Cerebellar nuclear complex (tissue), 1 donor: Measurements from ENCODE around the gene HSPBP1.

Experiments
- DNase-seq, 2 experiments: peaks; one replicate each; lab custom pipeline; 2025; lab: John Stamatoyannopoulos, UW

Gene HSPBP1

GRCh38 chr19:55254625-55254977 lies 25.3 kb downstream of the HSPBP1 start:
- no peak for DNase-seq

GRCh38 chr19:55253842-55254624 lies 25.9 kb downstream of the HSPBP1 start:
- no peak for DNase-seq

GRCh38 chr19:55252760-55253663 lies 26.9 kb downstream of the HSPBP1 start:
- no peak for DNase-seq

- DNase-seq = no peak
These were observed 28.4 kb downstream of the HSPBP1 start for GRCh38 chr19:55251341-55252081.

GRCh38 chr19:55250262-55251036 lies 29.5 kb downstream of the HSPBP1 start:
- no peak for DNase-seq

GRCh38 chr19:55249841-55250240 lies 30.1 kb downstream of the HSPBP1 start:
- DNase-seq = no peak

- DNase-seq = no peak
These were observed 31.2 kb downstream of the HSPBP1 start for GRCh38 chr19:55248704-55249103.

GRCh38 chr19:55248166-55248675 lies 31.7 kb downstream of the HSPBP1 start:
- no peak for DNase-seq

- DNase-seq = no peak
These were observed 32.2 kb downstream of the HSPBP1 start for GRCh38 chr19:55247621-55248099.

GRCh38 chr19:55246462-55247451 lies 33.2 kb downstream of the HSPBP1 start:
- DNase-seq = no peak

GRCh38 chr19:55245236-55245904 lies 34.5 kb downstream of the HSPBP1 start:
- no peak for DNase-seq

GRCh38 chr19:55244004-55244680 lies 35.8 kb downstream of the HSPBP1 start:
- no peak for DNase-seq

GRCh38 chr19:55242517-55242916 lies 37.4 kb downstream of the HSPBP1 start:
- no peak for DNase-seq

GRCh38 chr19:55241935-55242464 lies 37.9 kb downstream of the HSPBP1 start:
- no peak for DNase-seq

- no peak for DNase-seq
These were observed 38.6 kb downstream of the HSPBP1 start for GRCh38 chr19:55241143-55241934.

GRCh38 chr19:55240713-55241020 lies 39.2 kb downstream of the HSPBP1 start:
- DNase-seq = no peak

GRCh38 chr19:55239004-55239403 lies 40.9 kb downstream of the HSPBP1 start:
- DNase-seq = no peak

GRCh38 chr19:55238030-55238429 lies 41.9 kb downstream of the HSPBP1 start:
- DNase-seq = no peak
